Activated T-helper 17 cell treated with anti-CD3 and anti-CD28 coated beads, Interleukin-2, amount 50 U/mL, for 72 hours (primary cell): ENCODE measurements around the gene OR10G6. TPM values are rescaled to one million over a fixed set of nuclear protein-coding genes. Genes with fewer than 3 reads are reported as not detected.
"Not testable (repeated sequence)": the region's sequence is repeated elsewhere in the genome, so short reads cannot be mapped to it uniquely, and the experiment has no call there.

Source experiments
- ATAC-seq: fragments of 150-1000 bp; cut with Tn5 transposase; replicated peaks from 2 replicates; pipeline ENCODE4 v1.10.0; 2021; ENCODE audit warnings: mild to moderate bottlenecking, moderate library complexity
- H3K27ac Mint-ChIP-seq: one replicate; pipeline ENCODE4 v1.8.0; 2022; ENCODE audit warnings: mixed read lengths
- H3K27me3 Mint-ChIP-seq: one replicate; pipeline ENCODE4 v1.8.0; 2022; ENCODE audit warnings: mixed read lengths
- H3K36me3 Mint-ChIP-seq: one replicate; pipeline ENCODE4 v1.8.0; 2022; ENCODE audit warnings: low read depth, mild to moderate bottlenecking, mixed read lengths
- H3K4me1 Mint-ChIP-seq: one replicate; pipeline ENCODE4 v1.8.0; 2022; ENCODE audit warnings: mixed read lengths
- H3K4me3 Mint-ChIP-seq: one replicate; pipeline ENCODE4 v1.8.0; 2022; ENCODE audit warnings: mild to moderate bottlenecking, mixed read lengths
- H3K9me3 Mint-ChIP-seq: one replicate; pipeline ENCODE4 v1.8.0; 2022; ENCODE audit warnings: mixed read lengths
- total RNA-seq, 2 donors: library from RNA; stranded (reverse); gene quantifications; one replicate each; pipeline ENCODE4 v1.2.3, GENCODE V29; 2022

Gene OR10G6
- not detected for total RNA-seq

DNA sequence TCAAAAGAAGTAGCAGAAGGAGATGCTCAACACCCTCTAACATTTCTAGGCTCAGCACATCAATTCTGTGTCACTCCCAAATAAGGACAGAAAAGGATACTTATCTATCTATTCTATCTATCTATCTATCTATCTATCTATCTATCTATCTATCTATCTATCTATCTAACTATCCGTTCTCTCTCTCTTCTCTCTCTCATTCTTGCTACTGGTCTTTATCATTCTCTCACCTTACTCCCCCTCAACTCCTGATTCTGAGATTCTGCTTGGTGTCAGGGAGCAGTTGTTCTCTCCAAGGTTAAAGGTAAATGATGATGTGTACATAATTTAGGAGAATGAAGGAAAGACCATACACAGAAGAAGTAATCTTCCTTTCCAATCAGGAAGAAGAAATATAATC lies at the start of gene OR10G6:
Gene OR10G6, minus strand, starts transcription at position 43 of the 400 bp plus-strand sequence. Its CDS starts 0 bp downstream, at position 43.
- H3K27me3 Mint-ChIP-seq: no peaks in the 10 kb centered on the region
- no peaks in the 10 kb centered on the region for H3K36me3 Mint-ChIP-seq
- no peaks in the 10 kb centered on the region for H3K4me1 Mint-ChIP-seq
- H3K9me3 Mint-ChIP-seq: no peaks in the 10 kb centered on the region
- H3K27ac Mint-ChIP-seq: no peak within 1 kb of the TSS
- no peak within 1 kb of the TSS for H3K4me3 Mint-ChIP-seq
- ATAC-seq: no peak

GRCh38 chr11:124043420-124043819 lies 48.5 kb upstream of the OR10G6 start:
- no peaks in the 10 kb centered on the region for H3K4me1 Mint-ChIP-seq
- H3K9me3 Mint-ChIP-seq: no peaks in the 10 kb centered on the region
- no peaks in the 10 kb centered on the region for H3K36me3 Mint-ChIP-seq
- H3K4me3 Mint-ChIP-seq: no peak overlapping the region
- no peak overlapping the region for H3K27ac Mint-ChIP-seq
- no peak for ATAC-seq
- H3K27me3 Mint-ChIP-seq: peaks cover 9% of the 10 kb centered on the region

GRCh38 chr11:124041254-124041653 lies 46.3 kb upstream of the OR10G6 start, which contains the start of gene OR10G7:
OR10G7 (minus strand) TSS chr11:124041325; CDS start chr11:124039001, 2,324 bp downstream.
- no peaks in the 10 kb centered on the region for H3K4me1 Mint-ChIP-seq
- no peak within 1 kb of the TSS for H3K27ac Mint-ChIP-seq
- H3K4me3 Mint-ChIP-seq: no peak within 1 kb of the TSS
- no peak for ATAC-seq
- no peaks in the 10 kb centered on the region for H3K36me3 Mint-ChIP-seq
- H3K9me3 Mint-ChIP-seq: no peaks in the 10 kb centered on the region
- peaks cover 6% of the 10 kb centered on the region for H3K27me3 Mint-ChIP-seq

DNA sequence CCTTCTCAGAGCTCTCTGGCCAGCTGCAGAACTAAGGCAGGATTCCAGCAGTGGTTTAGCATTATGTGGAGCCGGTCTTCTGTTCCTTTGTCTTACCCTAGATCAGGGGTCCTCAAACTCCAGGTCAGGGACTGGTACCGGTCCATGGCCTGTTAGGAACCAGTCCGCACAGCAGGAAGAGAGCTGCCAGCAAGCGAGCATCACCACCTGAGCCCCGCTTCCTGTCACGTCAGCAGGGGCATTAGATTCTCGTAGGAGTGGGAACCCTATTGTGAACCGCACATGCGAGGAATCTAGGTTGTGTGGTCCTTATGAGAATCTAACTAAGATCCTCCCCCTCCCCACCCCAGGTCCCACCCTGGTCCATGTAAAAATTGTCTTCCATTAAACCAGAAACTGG lies 44.6 kb upstream of the OR10G6 start:
- no peak overlapping the region for H3K27ac Mint-ChIP-seq
- no peaks in the 10 kb centered on the region for H3K4me1 Mint-ChIP-seq
- ATAC-seq: no peak
- no peak overlapping the region for H3K4me3 Mint-ChIP-seq
- no peaks in the 10 kb centered on the region for H3K36me3 Mint-ChIP-seq
- H3K9me3 Mint-ChIP-seq: no peaks in the 10 kb centered on the region
- H3K27me3 Mint-ChIP-seq: peaks cover 11% of the 10 kb centered on the region

- no peak for ATAC-seq
- no peaks in the 10 kb centered on the region for H3K9me3 Mint-ChIP-seq
- no peaks in the 10 kb centered on the region for H3K4me1 Mint-ChIP-seq
- H3K4me3 Mint-ChIP-seq: no peak overlapping the region
- no peaks in the 10 kb centered on the region for H3K36me3 Mint-ChIP-seq
- peaks cover 11% of the 10 kb centered on the region for H3K27me3 Mint-ChIP-seq
- no peak overlapping the region for H3K27ac Mint-ChIP-seq
Observed at GRCh38 chr11:124036666-124037065, 41.7 kb upstream of the OR10G6 start.

- H3K27me3 Mint-ChIP-seq: peaks cover 4% of the 10 kb centered on the region
- ATAC-seq: no peak
- H3K4me3 Mint-ChIP-seq: no peak within 1 kb of the TSS
- no peaks in the 10 kb centered on the region for H3K36me3 Mint-ChIP-seq
- H3K9me3 Mint-ChIP-seq: no peaks in the 10 kb centered on the region
- no peak within 1 kb of the TSS for H3K27ac Mint-ChIP-seq
- no peaks in the 10 kb centered on the region for H3K4me1 Mint-ChIP-seq
Observed at GRCh38 chr11:124026498-124026897, 31.5 kb upstream of the OR10G6 start, which contains the start of gene OR10G8. OR10G8 (plus strand) TSS chr11:124026798; CDS start chr11:124029623, 2,825 bp downstream.

- H3K27me3 Mint-ChIP-seq: not testable (repeated sequence)
Observed at GRCh38 chr11:124015837-124016236, 20.9 kb upstream of the OR10G6 start.

GRCh38 chr11:124012697-124013096 lies 17.7 kb upstream of the OR10G6 start, which contains the start of gene OR10G4:
OR10G4 (plus strand) TSS chr11:124012997; CDS start chr11:124015575, 2,578 bp downstream.
- Mint-ChIP-seq H3K9me3 (no peaks in the 10 kb centered on the region), H3K4me1 (no peaks in the 10 kb centered on the region), H3K27me3 (no peaks in the 10 kb centered on the region), H3K4me3 (no peak within 1 kb of the TSS), H3K36me3 (no peaks in the 10 kb centered on the region), H3K27ac (no peak within 1 kb of the TSS)
- ATAC-seq: no peak

More at GRCh38 chr11:124015837-124016236, 20.9 kb upstream of the OR10G6 start:
- H3K27ac Mint-ChIP-seq, H3K4me3 Mint-ChIP-seq, H3K4me1 Mint-ChIP-seq, H3K36me3 Mint-ChIP-seq, H3K9me3 Mint-ChIP-seq, ATAC-seq: not testable (repeated sequence)

GRCh38 chr11:123979311-123979710 lies 15.7 kb downstream of the OR10G6 start:
- Mint-ChIP-seq H3K27me3 (peaks cover 15% of the 10 kb centered on the region), H3K4me3 (no peak overlapping the region), H3K27ac (no peak overlapping the region), H3K4me1 (no peaks in the 10 kb centered on the region), H3K9me3 (peaks cover 8% of the 10 kb centered on the region), H3K36me3 (no peaks in the 10 kb centered on the region)
- no peak for ATAC-seq

DNA sequence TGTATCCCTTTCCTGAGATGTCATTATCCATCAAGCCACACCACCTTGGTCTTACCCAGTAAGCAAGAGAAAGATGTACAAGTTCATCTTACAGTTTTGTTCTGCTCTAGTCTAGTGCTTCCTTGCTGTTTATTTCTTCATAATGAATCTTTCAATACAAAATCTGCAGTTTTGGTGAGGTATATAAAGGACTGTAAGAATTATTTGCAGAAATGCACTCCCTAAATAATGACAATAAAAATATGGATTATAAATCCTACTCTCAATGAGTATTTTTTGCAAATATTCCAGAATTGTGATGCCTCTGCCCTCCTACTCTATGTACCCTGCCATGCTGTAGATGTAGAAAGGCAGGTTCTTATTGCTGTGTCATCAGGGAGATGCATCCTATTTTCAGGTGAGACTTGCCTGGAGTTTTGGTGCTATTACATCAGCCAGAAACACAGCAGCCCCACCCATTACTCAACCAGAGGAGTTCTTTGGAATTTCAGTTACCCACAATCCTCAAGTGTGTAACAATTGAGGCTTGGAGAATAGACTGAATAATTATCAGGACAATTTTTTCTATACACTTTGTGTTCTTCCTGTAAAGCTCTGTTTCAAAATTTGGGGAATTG lies 17.1 kb downstream of the OR10G6 start, which contains the start of gene OR10S1:
Gene OR10S1, minus strand, starts transcription at position 51 of the 617 bp plus-strand sequence. CDS start 117 bp downstream, outside the sequence.
- Mint-ChIP-seq H3K9me3 (peaks cover 2% of the 10 kb centered on the region), H3K27ac (no peak within 1 kb of the TSS), H3K27me3 (peaks cover 6% of the 10 kb centered on the region), H3K36me3 (no peaks in the 10 kb centered on the region), H3K4me1 (no peaks in the 10 kb centered on the region), H3K4me3 (no peak within 1 kb of the TSS)
- no peak for ATAC-seq

- no peak overlapping the region for H3K27ac Mint-ChIP-seq
- peak; percentile 7 for ATAC-seq
- peaks cover 6% of the 10 kb centered on the region for H3K27me3 Mint-ChIP-seq
- no peaks in the 10 kb centered on the region for H3K36me3 Mint-ChIP-seq
- no peaks in the 10 kb centered on the region for H3K9me3 Mint-ChIP-seq
- H3K4me3 Mint-ChIP-seq: no peak overlapping the region
- H3K4me1 Mint-ChIP-seq: no peaks in the 10 kb centered on the region
Observed at GRCh38 chr11:123976770-123977560, 18.0 kb downstream of the OR10G6 start.

- H3K27ac Mint-ChIP-seq: no peak overlapping the region
- no peak for ATAC-seq
- H3K4me3 Mint-ChIP-seq: no peak overlapping the region
- no peaks in the 10 kb centered on the region for H3K9me3 Mint-ChIP-seq
- peaks cover 3% of the 10 kb centered on the region for H3K27me3 Mint-ChIP-seq
- no peaks in the 10 kb centered on the region for H3K4me1 Mint-ChIP-seq
- no peaks in the 10 kb centered on the region for H3K36me3 Mint-ChIP-seq
Observed at GRCh38 chr11:123973816-123974215, 21.1 kb downstream of the OR10G6 start.

- no peak for ATAC-seq
- Mint-ChIP-seq H3K9me3 (no peaks in the 10 kb centered on the region), H3K27ac (no peak overlapping the region), H3K36me3 (no peaks in the 10 kb centered on the region), H3K4me3 (no peak overlapping the region), H3K27me3 (peaks cover 5% of the 10 kb centered on the region), H3K4me1 (no peaks in the 10 kb centered on the region)
Observed at GRCh38 chr11:123956752-123957151, 38.2 kb downstream of the OR10G6 start.

GRCh38 chr11:123945132-123945531 lies 49.8 kb downstream of the OR10G6 start:
- Mint-ChIP-seq H3K27me3 (peaks cover 6% of the 10 kb centered on the region), H3K27ac (no peak overlapping the region), H3K36me3 (no peaks in the 10 kb centered on the region), H3K4me3 (no peak overlapping the region), H3K4me1 (no peaks in the 10 kb centered on the region), H3K9me3 (no peaks in the 10 kb centered on the region)
- no peak for ATAC-seq
